HEK293 (cell line): Measurements from ENCODE around the gene VEZT.

Experiments
- CTCF ChIA-PET: fragments of 350-600 bp; formaldehyde crosslinking; extraction: SDS; loops from one replicate; lab custom pipeline; 2021; ENCODE audit warnings: antibody characterized with exemption; lab: Yijun Ruan, JAX
- POLR2A ChIA-PET: fragments of 300-600 bp; formaldehyde crosslinking; extraction: SDS; loops from one replicate; lab custom pipeline; 2020; ENCODE audit warnings: antibody characterized with exemption, inconsistent platforms; lab: Yijun Ruan, JAX
- H3K27ac ChIP-seq: fragments of 200-500 bp; sonication (Bioruptor generic); 2 replicates; pipeline ENCODE4 v1.5.1; 2014; ENCODE audit warnings: low read depth, low read length, control low read depth, inconsistent platforms; ENCODE audit errors: extremely low read depth
- H3K36me3 ChIP-seq, 2 experiments: fragments of 200-500 bp in 1 of 2; sonication (Bioruptor generic) in 1 of 2; 1 replicate in 1 of 2; 2 replicates in 1 of 2; pipeline ENCODE4 v1.5.1; 2014 to 2017; ENCODE audit warnings: inconsistent platforms in 2 of 2, low read length in 2 of 2; ENCODE audit not compliant: control insufficient read depth in 2 of 2, insufficient read depth in 1 of 2
- H3K4me1 ChIP-seq: fragments of 200-500 bp; sonication (Bioruptor generic); 2 replicates; pipeline ENCODE4 v1.5.1; 2014; ENCODE audit warnings: mild to moderate bottlenecking, low read length, inconsistent platforms; ENCODE audit not compliant: control insufficient read depth, insufficient read depth
- H3K4me3 ChIP-seq: 2 replicates; pipeline ENCODE4 v1.5.1; 2011; ENCODE audit warnings: low read depth, mild to moderate bottlenecking, control low read depth, low read length, moderate library complexity
- H3K9me3 ChIP-seq: fragments of 200-500 bp; sonication (Bioruptor generic); 2 replicates; pipeline ENCODE4 v1.5.1; 2014; ENCODE audit warnings: low read depth, low read length, inconsistent platforms; ENCODE audit not compliant: control insufficient read depth, insufficient read depth
- EGR2 ChIP-seq: fragments of 450-650 bp; formaldehyde crosslinking; IDR thresholded peaks from 2 replicates; pipeline ENCODE4 v1.5.1; 2016; ENCODE audit warnings: low read depth, missing biosample characterization, missing genetic modification characterization
- HOXA7 ChIP-seq: sonication (generic); formaldehyde crosslinking; IDR thresholded peaks from 2 replicates; pipeline ENCODE4 v1.8.1; 2022; ENCODE audit warnings: missing genetic modification reagents, borderline replicate concordance
- KLF16 ChIP-seq: fragments of 450-650 bp; formaldehyde crosslinking; IDR thresholded peaks from 2 replicates; pipeline ENCODE4 v1.5.1; 2017; ENCODE audit warnings: missing biosample characterization, missing genetic modification characterization
- MYNN ChIP-seq: fragments of 450-650 bp; formaldehyde crosslinking; IDR thresholded peaks from 2 replicates; pipeline ENCODE4 v1.5.1; 2016; ENCODE audit warnings: missing biosample characterization, missing genetic modification characterization, borderline replicate concordance
- MZF1 ChIP-seq: fragments of 450-650 bp; formaldehyde crosslinking; IDR thresholded peaks from 2 replicates; pipeline ENCODE4 v1.5.1; 2017; ENCODE audit warnings: missing biosample characterization, missing genetic modification characterization, borderline replicate concordance
- OVOL3 ChIP-seq: fragments of 450-650 bp; formaldehyde crosslinking; IDR thresholded peaks from 2 replicates; pipeline ENCODE4 v1.5.1; 2016; ENCODE audit warnings: missing biosample characterization, missing genetic modification characterization
- SCRT2 ChIP-seq: fragments of 450-650 bp; formaldehyde crosslinking; IDR thresholded peaks from 2 replicates; pipeline ENCODE4 v1.5.1; 2016; ENCODE audit warnings: missing biosample characterization, missing genetic modification characterization
- SP7 ChIP-seq: fragments of 450-650 bp; formaldehyde crosslinking; IDR thresholded peaks from 2 replicates; pipeline ENCODE4 v1.5.1; 2016; ENCODE audit warnings: missing biosample characterization, missing genetic modification characterization
- TCF7L2 ChIP-seq: IDR thresholded peaks from 2 replicates; pipeline ENCODE4 v1.6.1; 2011; ENCODE audit warnings: low read depth, mild to moderate bottlenecking, inconsistent platforms, low read length, moderate library complexity, borderline replicate concordance
- WT1 ChIP-seq: fragments of 450-650 bp; formaldehyde crosslinking; IDR thresholded peaks from 2 replicates; pipeline ENCODE4 v1.5.1; 2016; ENCODE audit warnings: missing biosample characterization, missing genetic modification characterization
- ZBTB48 ChIP-seq: fragments of 450-650 bp; formaldehyde crosslinking; IDR thresholded peaks from 2 replicates; pipeline ENCODE4 v1.5.1; 2016; ENCODE audit warnings: missing biosample characterization, missing genetic modification characterization
- ZFHX2 ChIP-seq: fragments of 450-650 bp; formaldehyde crosslinking; conservative IDR thresholded peaks from 2 replicates; pipeline ENCODE4 v1.5.1; 2016; ENCODE audit warnings: missing biosample characterization, missing genetic modification characterization
- ZNF133 ChIP-seq: fragments of 450-650 bp; formaldehyde crosslinking; IDR thresholded peaks from 2 replicates; pipeline ENCODE4 v1.5.1; 2016; ENCODE audit warnings: missing biosample characterization, missing genetic modification characterization
- ZNF169 ChIP-seq: fragments of 450-650 bp; formaldehyde crosslinking; IDR thresholded peaks from 2 replicates; pipeline ENCODE4 v1.5.1; 2016; ENCODE audit warnings: missing biosample characterization, missing genetic modification characterization
- ZNF175 ChIP-seq: fragments of 450-650 bp; formaldehyde crosslinking; IDR thresholded peaks from 2 replicates; pipeline ENCODE4 v1.5.1; 2016; ENCODE audit warnings: missing biosample characterization, missing genetic modification characterization
- ZNF2 ChIP-seq: fragments of 450-650 bp; formaldehyde crosslinking; IDR thresholded peaks from 2 replicates; pipeline ENCODE4 v1.5.1; 2016; ENCODE audit warnings: missing biosample characterization, missing genetic modification characterization
- ZNF223 ChIP-seq: fragments of 450-650 bp; formaldehyde crosslinking; IDR thresholded peaks from 2 replicates; pipeline ENCODE4 v1.5.1; 2016; ENCODE audit warnings: missing biosample characterization, missing genetic modification characterization
- ZNF302 ChIP-seq: fragments of 450-650 bp; formaldehyde crosslinking; IDR thresholded peaks from 2 replicates; pipeline ENCODE4 v1.5.1; 2016; ENCODE audit warnings: missing biosample characterization, missing genetic modification characterization, low read depth
- ZNF311 ChIP-seq: fragments of 450-650 bp; formaldehyde crosslinking; IDR thresholded peaks from 2 replicates; pipeline ENCODE4 v1.5.1; 2017; ENCODE audit warnings: missing biosample characterization, missing genetic modification characterization, borderline replicate concordance
- ZNF335 ChIP-seq: fragments of 450-650 bp; formaldehyde crosslinking; conservative IDR thresholded peaks from 2 replicates; pipeline ENCODE4 v1.5.1; 2016; ENCODE audit warnings: missing biosample characterization, missing genetic modification characterization
- ZNF350 ChIP-seq: fragments of 450-650 bp; formaldehyde crosslinking; IDR thresholded peaks from 2 replicates; pipeline ENCODE4 v1.5.0; 2017; ENCODE audit warnings: missing biosample characterization, mild to moderate bottlenecking, missing genetic modification characterization
- ZNF362 ChIP-seq: fragments of 450-650 bp; formaldehyde crosslinking; IDR thresholded peaks from 2 replicates; pipeline ENCODE4 v1.5.1; 2016; ENCODE audit warnings: missing biosample characterization, missing genetic modification characterization
- ZNF404 ChIP-seq: fragments of 450-650 bp; formaldehyde crosslinking; IDR thresholded peaks from 2 replicates; pipeline ENCODE4 v1.5.1; 2017; ENCODE audit warnings: missing biosample characterization, missing genetic modification characterization
- ZNF48 ChIP-seq: fragments of 450-650 bp; formaldehyde crosslinking; IDR thresholded peaks from 2 replicates; pipeline ENCODE4 v1.5.1; 2016; ENCODE audit warnings: missing biosample characterization, missing genetic modification characterization
- ZNF514 ChIP-seq: fragments of 450-650 bp; formaldehyde crosslinking; IDR thresholded peaks from 2 replicates; pipeline ENCODE4 v1.5.1; 2016; ENCODE audit warnings: missing biosample characterization, missing genetic modification characterization
- ZNF600 ChIP-seq: fragments of 450-650 bp; formaldehyde crosslinking; IDR thresholded peaks from 2 replicates; pipeline ENCODE4 v1.5.1; 2016; ENCODE audit warnings: missing biosample characterization, missing genetic modification characterization
- ZNF707 ChIP-seq: fragments of 450-650 bp; formaldehyde crosslinking; IDR thresholded peaks from 2 replicates; pipeline ENCODE4 v1.5.1; 2016; ENCODE audit warnings: missing biosample characterization, missing genetic modification characterization
- ZNF777 ChIP-seq: fragments of 450-650 bp; formaldehyde crosslinking; IDR thresholded peaks from 2 replicates; pipeline ENCODE4 v1.5.1; 2017; ENCODE audit warnings: missing biosample characterization, missing genetic modification characterization, borderline replicate concordance
- ZNF843 ChIP-seq: fragments of 450-650 bp; formaldehyde crosslinking; IDR thresholded peaks from 2 replicates; pipeline ENCODE4 v1.5.1; 2016; ENCODE audit warnings: missing biosample characterization, missing genetic modification characterization
- ZSCAN23 ChIP-seq: fragments of 450-650 bp; formaldehyde crosslinking; IDR thresholded peaks from 2 replicates; pipeline ENCODE4 v1.5.1; 2016; ENCODE audit warnings: missing biosample characterization, missing genetic modification characterization
- TF ChIP-seq, protein P1 (sequence below): fragments of 450-650 bp; formaldehyde crosslinking; IDR thresholded peaks from 2 replicates; pipeline ENCODE4 v1.5.1; 2016; ENCODE audit warnings: missing biosample characterization, missing genetic modification characterization

VEZT gene

DNA sequence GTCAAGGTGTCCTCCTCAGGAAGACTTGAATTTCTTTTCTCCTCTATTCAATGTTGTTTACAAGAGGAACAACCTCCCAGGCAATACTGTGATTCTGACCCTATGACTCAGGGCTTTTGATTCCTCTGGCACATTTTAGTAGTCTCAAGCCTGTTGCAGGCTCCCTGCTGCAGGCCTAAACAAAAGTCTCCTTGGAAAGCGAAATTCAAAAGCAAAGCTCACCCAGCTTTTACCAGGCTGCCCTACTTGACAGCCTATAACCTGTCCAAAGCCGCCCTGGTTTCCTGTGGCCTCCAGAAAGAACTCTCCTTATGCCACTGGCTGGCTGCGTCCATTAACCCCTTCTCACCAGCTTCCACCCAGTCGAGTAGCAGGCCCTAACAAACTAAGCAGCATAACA lies 11.9 kb upstream of the VEZT start:
- POLR2A ChIA-PET = interaction anchor here (1.1 kb wide), 1 partner anchor 12 kb away, joined by 4 read pairs; the partner anchor contains the start of genes FGD6 and VEZT
- TF ChIP-seq ZNF514 (tag by site-specific recombination) = no peak
- TF ChIP-seq ZNF2 = no peak
- no peak for TF ChIP-seq ZNF175 (tag by site-specific recombination)
- no peak for TF ChIP-seq ZNF843 (tag by site-specific recombination)
- peak; percentile 36 for TF ChIP-seq ZNF335
- TF ChIP-seq SCRT2 = peak; percentile 91
- TF ChIP-seq ZNF350 (tag by site-specific recombination) = no peak
- no peak for TF ChIP-seq ZNF311 (tag by site-specific recombination)
- no peak for TF ChIP-seq WT1 (tag by site-specific recombination)
- TF ChIP-seq, protein P1, sequence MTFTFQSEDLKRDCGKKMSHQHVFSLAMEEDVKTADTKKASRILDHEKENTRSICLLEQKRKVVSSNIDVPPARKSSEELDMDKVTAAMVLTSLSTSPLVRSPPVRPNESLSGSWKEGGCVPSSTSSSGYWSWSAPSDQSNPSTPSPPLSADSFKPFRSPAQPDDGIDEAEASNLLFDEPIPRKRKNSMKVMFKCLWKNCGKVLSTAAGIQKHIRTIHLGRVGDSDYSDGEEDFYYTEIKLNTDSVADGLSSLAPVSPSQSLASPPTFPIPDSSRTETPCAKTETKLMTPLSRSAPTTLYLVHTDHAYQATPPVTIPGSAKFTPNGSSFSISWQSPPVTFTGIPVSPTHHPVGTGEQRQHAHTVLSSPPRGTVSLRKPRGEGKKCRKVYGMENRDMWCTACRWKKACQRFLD (tag by site-specific recombination) = no peak
- TF ChIP-seq ZNF223 (tag by site-specific recombination) = no peak
- no peak overlapping the region for H3K27ac ChIP-seq
- CTCF ChIA-PET = interaction anchor here (0.6 to 1.6 kb wide), 2 partner anchors 13 to 370 kb away, joined by 3 read pairs; no protein-coding TSS in a partner anchor
- peaks cover 21% of the 10 kb centered on the region for H3K4me1 ChIP-seq
- H3K9me3 ChIP-seq = no peaks in the 10 kb centered on the region
- H3K36me3 ChIP-seq = no peaks in the 10 kb centered on the region
- no peak overlapping the region for H3K4me3 ChIP-seq

DNA sequence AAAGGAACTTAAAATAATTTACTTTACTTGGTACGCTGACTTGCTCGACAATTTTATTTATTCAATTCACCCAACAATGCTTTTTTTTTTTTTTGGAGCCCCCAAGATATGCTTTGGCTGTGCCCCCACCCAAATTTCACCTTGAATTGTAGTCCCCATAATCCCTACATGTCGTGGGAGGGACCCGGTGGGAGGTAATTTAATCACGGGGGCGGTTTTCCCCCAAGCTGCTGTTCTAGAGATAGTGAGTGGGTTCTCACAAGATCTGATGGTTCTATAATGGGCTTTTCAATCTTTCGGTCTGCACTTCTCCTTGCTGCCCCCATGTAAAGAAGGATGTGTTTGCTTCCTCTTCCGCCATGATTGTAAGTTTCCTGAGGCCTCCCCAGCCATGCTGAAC lies 10.7 kb upstream of the VEZT start:
- no peak overlapping the region for H3K27ac ChIP-seq

DNA sequence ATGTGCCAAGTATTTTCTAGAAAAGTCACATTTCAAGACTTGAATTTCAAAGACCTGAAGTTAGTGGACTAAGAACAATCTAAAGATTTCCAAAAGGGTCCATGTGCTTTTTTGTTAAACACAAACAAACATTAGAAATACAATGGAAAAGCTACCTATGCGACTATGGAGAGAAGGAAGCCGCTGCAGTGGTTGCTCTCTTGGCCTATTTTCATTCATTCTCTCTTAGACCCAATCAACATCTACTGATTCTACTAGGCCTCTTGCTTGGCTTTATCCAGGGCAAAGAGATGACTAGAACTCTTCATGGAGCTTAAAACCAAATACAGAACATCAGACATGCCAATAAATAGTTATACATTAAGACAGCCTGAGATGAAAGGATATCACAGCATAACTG lies 10.2 kb upstream of the VEZT start:
- peaks cover 10% of the 10 kb centered on the region for H3K4me1 ChIP-seq
- no peak for TF ChIP-seq SP7
- no peak for TF ChIP-seq ZNF600 (tag by site-specific recombination)
- no peak for TF ChIP-seq TCF7L2
- TF ChIP-seq SCRT2 = no peak
- ChIA-PET CTCF (interaction anchor here (0.5 to 0.6 kb wide), 2 partner anchors 48 to 129 kb away, joined by 3 read pairs; no protein-coding TSS in a partner anchor), POLR2A (no interaction called here)
- no peak overlapping the region for H3K4me3 ChIP-seq
- no peaks in the 10 kb centered on the region for H3K36me3 ChIP-seq
- H3K27ac ChIP-seq = no peak overlapping the region
- no peaks in the 10 kb centered on the region for H3K9me3 ChIP-seq

More for the DNA sequence above, 10.7 kb upstream of the VEZT start:
- peaks cover 10% of the 10 kb centered on the region for H3K4me1 ChIP-seq
- H3K36me3 ChIP-seq = no peaks in the 10 kb centered on the region
- no peak overlapping the region for H3K4me3 ChIP-seq
- H3K9me3 ChIP-seq = no peaks in the 10 kb centered on the region
- TF ChIP-seq ZFHX2 (tag by site-specific recombination) (peak; percentile 54), MYNN (tag by site-specific recombination) (no peak), EGR2 (tag by site-specific recombination) (peak; percentile 72), KLF16 (no peak), ZBTB48 (tag by site-specific recombination) (no peak), ZNF169 (tag by site-specific recombination) (no peak), ZNF404 (tag by site-specific recombination) (no peak)
- TF ChIP-seq, all 188 proteins: peak for 2
- POLR2A ChIA-PET = no interaction called here
- CTCF ChIA-PET = no interaction called here

GRCh38 chr12:95208678-95209077 lies 8.9 kb upstream of the VEZT start:
- Histone ChIP-seq H3K27ac (no peak overlapping the region), H3K4me3 (no peak overlapping the region)
- POLR2A ChIA-PET = no interaction called here
- no peak for TF ChIP-seq ZNF48 (tag by site-specific recombination)
- TF ChIP-seq ZNF302 (tag by site-specific recombination) = no peak
- TF ChIP-seq ZNF362 (tag by site-specific recombination) = no peak
- TF ChIP-seq ZNF843 (tag by site-specific recombination) = no peak
- no peak for TF ChIP-seq OVOL3 (tag by site-specific recombination)
- no peak for TF ChIP-seq HOXA7 (CRISPR knock-in tag)
- no peak for TF ChIP-seq ZNF777 (tag by site-specific recombination)
- no peak for TF ChIP-seq MZF1 (tag by site-specific recombination)
- TF ChIP-seq ZSCAN23 = no peak
- TF ChIP-seq ZNF707 (tag by site-specific recombination) = no peak
- no peak for TF ChIP-seq ZNF133 (tag by site-specific recombination)
- no peak for TF ChIP-seq ZNF404 (tag by site-specific recombination)
- TF ChIP-seq SCRT2 = no peak
- TF ChIP-seq, all 188 proteins: peak for 0
- CTCF ChIA-PET = no interaction called here
- H3K4me1 ChIP-seq = peaks cover 4% of the 10 kb centered on the region
- H3K9me3 ChIP-seq = no peaks in the 10 kb centered on the region
- H3K36me3 ChIP-seq = no peaks in the 10 kb centered on the region
